Right atrium auricular region (tissue), 2 donors: ENCODE data around the gene FAM120A. TPM values are rescaled to one million over a fixed set of nuclear protein-coding genes. Genes with fewer than 3 reads are reported as not detected.
A peak's percentile ranks its signal among the peaks of the same experiment; 100 is the strongest.

Source experiments
- DNase-seq: peaks from one replicate; pipeline ENCODE4 v3.0.0-alpha.2; 2019; ENCODE audit warnings: low spot score
- H3K27ac ChIP-seq, 2 donors: fragments of 200-600 bp; sonication (generic); 1 replicate in 1 of 2; 2 replicates in 1 of 2; pipeline ENCODE4 v1.5.1; 2016 to 2019
- H3K27me3 ChIP-seq, 2 donors: fragments of 200-600 bp; sonication (generic); one replicate each; pipeline versions ENCODE4 v1.5.1 to v1.6.0; 2017 to 2019
- H3K36me3 ChIP-seq: fragments of 200-600 bp; sonication (generic); one replicate; pipeline ENCODE4 v1.5.1; 2016
- H3K4me1 ChIP-seq, 2 donors: fragments of 200-600 bp; sonication (generic); one replicate each; pipeline versions ENCODE4 v1.5.1 to v1.6.0; 2017 to 2019
- H3K4me3 ChIP-seq, 2 donors: fragments of 200-600 bp; sonication (generic); 1 replicate in 1 of 2; 2 replicates in 1 of 2; pipeline ENCODE4 v1.5.1; 2017 to 2019; ENCODE audit warnings: mild to moderate bottlenecking in 1 of 2, moderate library complexity in 1 of 2
- H3K9me3 ChIP-seq, 2 donors: fragments of 200-600 bp; sonication (generic); one replicate each; pipeline ENCODE4 v1.5.1; 2019
- CTCF ChIP-seq, 2 donors: fragments of 200-600 bp; sonication (generic); IDR thresholded peaks; one replicate each; pipeline ENCODE4 v1.5.1; 2019; ENCODE audit warnings: antibody characterized with exemption in 2 of 2
- total RNA-seq, 2 donors: library from RNA; depleted of rRNA; stranded (reverse); fragments of >200 nt; gene quantifications; one replicate each; pipeline ENCODE4 v1.1.0, GENCODE V29; 2016

Gene FAM120A
- 10 to 100 TPM; 79.1 to 88.7 TPM for total RNA-seq

GRCh38 chr9:93450945-93451815 is at the start of gene FAM120A:
Gene FAM120A, plus strand, starts transcription at chr9:93451685. Its CDS starts 231 bp downstream, at chr9:93451916.
- Histone ChIP-seq H3K36me3 (peaks cover 32% of the 10 kb centered on the region), H3K4me1 (peaks cover 0 to 43% of the 10 kb centered on the region in 2 donors), H3K27ac (peak within 1 kb of the TSS; percentile 95 to 98), H3K27me3 (no peaks in the 10 kb centered on the region), H3K9me3 (no peaks in the 10 kb centered on the region), H3K4me3 (peak within 1 kb of the TSS; percentile 71 to 92)
- no peak for TF ChIP-seq CTCF (IDR thresholded peaks at IDR 0.05)
- DNase-seq, result no peak

- Histone ChIP-seq H3K9me3 (no peaks in the 10 kb centered on the region), H3K4me3 (no peak overlapping the region)
- TF ChIP-seq CTCF (IDR thresholded peaks at IDR 0.05), result no peak
These were observed 45.1 kb upstream of the FAM120A start for GRCh38 chr9:93406371-93406770.

GRCh38 chr9:93413530-93413929 is 38.0 kb upstream of the FAM120A start:
- no peak for TF ChIP-seq CTCF (IDR thresholded peaks at IDR 0.05)
- DNase-seq, result no peak
- H3K27ac ChIP-seq, result no peak overlapping the region
- peaks cover 0 to 17% of the 10 kb centered on the region in 2 donors for H3K9me3 ChIP-seq
- H3K36me3 ChIP-seq, result no peaks in the 10 kb centered on the region
- H3K4me3 ChIP-seq, result no peak overlapping the region
- no peaks in the 10 kb centered on the region for H3K27me3 ChIP-seq
- H3K4me1 ChIP-seq, result no peaks in the 10 kb centered on the region

More at GRCh38 chr9:93406371-93406770, 45.1 kb upstream of the FAM120A start:
- H3K27me3 ChIP-seq, result no peaks in the 10 kb centered on the region
- no peak for DNase-seq
- H3K36me3 ChIP-seq, result no peaks in the 10 kb centered on the region
- H3K4me1 ChIP-seq, result no peaks in the 10 kb centered on the region
- H3K27ac ChIP-seq, result no peak overlapping the region

GRCh38 chr9:93415176-93415690 is 36.3 kb upstream of the FAM120A start:
- Histone ChIP-seq H3K4me3 (no peak overlapping the region), H3K9me3 (peaks cover 0 to 34% of the 10 kb centered on the region in 2 donors), H3K36me3 (no peaks in the 10 kb centered on the region), H3K4me1 (no peaks in the 10 kb centered on the region), H3K27me3 (no peaks in the 10 kb centered on the region), H3K27ac (no peak overlapping the region)
- DNase-seq, result no peak
- TF ChIP-seq CTCF (IDR thresholded peaks at IDR 0.05), result no peak

- Histone ChIP-seq H3K27me3 (no peaks in the 10 kb centered on the region), H3K36me3 (no peaks in the 10 kb centered on the region), H3K4me1 (no peaks in the 10 kb centered on the region), H3K9me3 (peaks cover 0 to 34% of the 10 kb centered on the region in 2 donors), H3K27ac (no peak overlapping the region), H3K4me3 (no peak overlapping the region)
- no peak for TF ChIP-seq CTCF (IDR thresholded peaks at IDR 0.05)
- DNase-seq, result no peak
These were observed 34.8 kb upstream of the FAM120A start for GRCh38 chr9:93416530-93417235.
